Muscle layer of colon (tissue), 2 donors: ENCODE measurements around the gene TTLL8.

Experiments used
- H3K27ac ChIP-seq: one replicate; pipeline ENCODE4 v1.7.0; 2013; ENCODE audit warnings: low read depth, mild to moderate bottlenecking, low read length, moderate library complexity
- H3K27me3 ChIP-seq, 2 donors: one replicate each; pipeline ENCODE4 v1.7.0; 2013; ENCODE audit warnings: low read length in 2 of 2, mild to moderate bottlenecking in 2 of 2; ENCODE audit not compliant: insufficient read depth in 2 of 2, control insufficient read depth in 1 of 2
- H3K36me3 ChIP-seq: one replicate; pipeline ENCODE4 v1.7.0; 2013; ENCODE audit warnings: mild to moderate bottlenecking, low read length; ENCODE audit not compliant: insufficient read depth
- H3K4me1 ChIP-seq: one replicate; pipeline ENCODE4 v1.7.0; 2013; ENCODE audit warnings: mild to moderate bottlenecking, low read length; ENCODE audit not compliant: insufficient read depth
- H3K4me3 ChIP-seq, 2 donors: one replicate each; pipeline ENCODE4 v1.7.0; 2013; ENCODE audit warnings: low read length in 2 of 2, low read depth in 1 of 2, mild to moderate bottlenecking in 1 of 2, moderate library complexity in 1 of 2
- H3K9ac ChIP-seq: one replicate; pipeline ENCODE4 v1.7.0; 2013; ENCODE audit warnings: low read length
- H3K9me3 ChIP-seq: one replicate; pipeline ENCODE4 v1.7.0; 2013; ENCODE audit warnings: mild to moderate bottlenecking, low read length
- donor health status: abdominal sarcoma.
- donor health status: Adenocarcinoma of cecum.

Gene TTLL8

DNA sequence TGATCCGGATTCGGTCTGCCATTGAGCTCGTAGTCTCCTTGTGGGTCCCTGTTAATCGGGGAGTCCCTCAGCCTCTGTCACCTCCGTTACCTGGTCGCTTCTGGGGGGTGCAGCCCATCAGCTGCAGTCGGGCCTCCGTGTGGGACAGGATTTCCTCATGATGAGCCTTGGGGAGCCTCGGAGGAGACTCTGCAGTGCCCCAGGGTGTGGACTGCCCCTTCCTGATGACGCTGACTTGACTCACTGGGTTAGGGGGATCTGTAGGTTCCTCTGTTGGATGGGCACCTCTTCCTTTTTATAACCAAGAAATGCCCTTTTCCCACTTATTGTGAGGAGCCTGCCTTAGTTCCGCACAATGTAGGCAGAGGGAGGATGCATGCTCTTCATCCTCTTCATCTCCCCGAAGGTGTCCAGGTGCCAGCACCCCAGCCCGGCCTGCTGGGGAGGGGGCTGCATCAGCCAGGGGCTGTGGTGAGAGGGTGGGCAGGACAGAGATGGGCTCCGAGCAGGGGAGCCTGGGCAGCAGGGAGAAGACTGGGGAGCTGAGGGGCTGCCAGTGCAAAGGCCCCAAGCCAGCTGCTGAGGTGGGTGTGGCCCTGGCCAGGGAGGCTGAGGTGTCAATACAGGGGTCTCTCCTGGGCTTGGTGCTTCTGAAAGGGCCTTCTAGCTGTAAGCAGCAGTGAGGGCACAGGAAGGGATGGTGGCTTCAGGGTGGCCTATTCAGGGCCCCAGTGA is 13.5 kb upstream of the TTLL8 start:
- no peak overlapping the region for H3K9ac ChIP-seq
- H3K4me3 ChIP-seq, result no peak overlapping the region
- H3K36me3 ChIP-seq, result no peaks in the 10 kb centered on the region
- no peaks in the 10 kb centered on the region for H3K4me1 ChIP-seq
- H3K27ac ChIP-seq, result no peak overlapping the region
- H3K27me3 ChIP-seq, result peaks cover 0 to 9% of the 10 kb centered on the region in 2 donors
- no peaks in the 10 kb centered on the region for H3K9me3 ChIP-seq

DNA sequence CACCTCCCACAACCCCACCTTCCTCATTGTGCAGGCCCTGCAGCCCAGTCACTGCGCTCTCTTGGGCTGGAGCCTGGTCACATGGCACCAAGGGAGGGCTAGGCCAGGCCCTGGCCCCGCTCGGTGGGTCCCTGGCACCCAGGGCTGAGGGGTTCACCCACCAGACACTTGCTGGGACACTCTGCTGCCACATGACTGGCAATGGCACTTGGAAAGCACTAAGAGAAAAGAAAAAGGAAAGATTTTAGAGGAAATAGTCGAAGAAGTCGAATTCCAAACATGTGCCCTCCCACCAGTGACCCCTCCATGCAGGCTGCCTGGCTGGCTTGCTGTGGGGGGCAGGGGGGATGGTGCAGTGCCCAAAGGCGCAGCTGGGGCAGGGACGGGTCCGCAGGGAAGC is 12.3 kb upstream of the TTLL8 start:
- Histone ChIP-seq H3K27ac (no peak overlapping the region), H3K9ac (no peak overlapping the region), H3K36me3 (no peaks in the 10 kb centered on the region), H3K4me3 (no peak overlapping the region), H3K27me3 (peaks cover 0 to 9% of the 10 kb centered on the region in 2 donors), H3K9me3 (no peaks in the 10 kb centered on the region), H3K4me1 (no peaks in the 10 kb centered on the region)

DNA sequence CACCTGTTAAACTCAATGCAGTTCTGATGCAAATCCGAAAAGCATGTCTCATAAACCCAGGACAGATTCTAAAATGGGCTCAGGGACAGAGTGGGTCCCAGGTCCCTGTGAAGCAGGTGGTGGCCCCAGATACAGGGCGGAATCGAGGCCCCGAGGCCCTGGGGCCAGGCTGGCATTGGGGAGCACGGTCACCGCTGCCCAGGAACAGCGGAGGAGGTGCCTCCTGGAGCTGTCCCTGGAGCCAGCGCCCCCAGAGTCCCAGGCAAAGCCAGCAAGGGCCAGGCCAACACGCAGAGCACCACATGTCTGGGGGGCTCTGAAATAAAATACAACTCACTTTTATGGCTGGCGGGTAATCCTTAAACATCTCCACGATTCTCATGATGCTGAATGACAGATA is 10.0 kb upstream of the TTLL8 start:
- Histone ChIP-seq H3K36me3 (no peaks in the 10 kb centered on the region), H3K27ac (no peak overlapping the region), H3K4me1 (no peaks in the 10 kb centered on the region), H3K9ac (no peak overlapping the region), H3K4me3 (no peak overlapping the region), H3K9me3 (no peaks in the 10 kb centered on the region), H3K27me3 (peaks cover 0 to 14% of the 10 kb centered on the region in 2 donors)

DNA sequence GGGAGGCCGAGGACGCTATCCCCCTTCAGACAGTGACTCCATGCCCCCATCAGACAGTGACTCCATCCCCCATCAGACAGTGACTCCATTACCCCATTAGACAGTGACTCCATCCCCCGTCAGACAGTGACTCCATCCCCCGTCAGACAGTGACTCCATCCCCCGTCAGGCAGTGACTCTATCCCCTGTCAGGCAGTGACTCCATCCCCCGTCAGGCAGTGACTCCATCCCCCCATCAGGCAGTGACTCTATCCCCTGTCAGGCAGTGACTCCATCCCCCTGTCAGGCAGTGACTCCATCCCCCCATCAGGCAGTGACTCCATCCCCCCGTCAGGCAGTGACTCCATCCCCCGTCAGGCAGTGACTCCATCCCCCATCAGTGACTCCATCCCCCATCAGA is 9.1 kb upstream of the TTLL8 start:
- Histone ChIP-seq H3K4me3 (no peak overlapping the region), H3K27ac (no peak overlapping the region), H3K36me3 (no peaks in the 10 kb centered on the region), H3K9ac (no peak overlapping the region), H3K27me3 (peaks cover 0 to 12% of the 10 kb centered on the region in 2 donors), H3K9me3 (no peaks in the 10 kb centered on the region), H3K4me1 (no peaks in the 10 kb centered on the region)

- H3K9ac ChIP-seq, result no peak overlapping the region
Measured at GRCh38 chr22:50064453-50064852, 6.4 kb upstream of the TTLL8 start.

DNA sequence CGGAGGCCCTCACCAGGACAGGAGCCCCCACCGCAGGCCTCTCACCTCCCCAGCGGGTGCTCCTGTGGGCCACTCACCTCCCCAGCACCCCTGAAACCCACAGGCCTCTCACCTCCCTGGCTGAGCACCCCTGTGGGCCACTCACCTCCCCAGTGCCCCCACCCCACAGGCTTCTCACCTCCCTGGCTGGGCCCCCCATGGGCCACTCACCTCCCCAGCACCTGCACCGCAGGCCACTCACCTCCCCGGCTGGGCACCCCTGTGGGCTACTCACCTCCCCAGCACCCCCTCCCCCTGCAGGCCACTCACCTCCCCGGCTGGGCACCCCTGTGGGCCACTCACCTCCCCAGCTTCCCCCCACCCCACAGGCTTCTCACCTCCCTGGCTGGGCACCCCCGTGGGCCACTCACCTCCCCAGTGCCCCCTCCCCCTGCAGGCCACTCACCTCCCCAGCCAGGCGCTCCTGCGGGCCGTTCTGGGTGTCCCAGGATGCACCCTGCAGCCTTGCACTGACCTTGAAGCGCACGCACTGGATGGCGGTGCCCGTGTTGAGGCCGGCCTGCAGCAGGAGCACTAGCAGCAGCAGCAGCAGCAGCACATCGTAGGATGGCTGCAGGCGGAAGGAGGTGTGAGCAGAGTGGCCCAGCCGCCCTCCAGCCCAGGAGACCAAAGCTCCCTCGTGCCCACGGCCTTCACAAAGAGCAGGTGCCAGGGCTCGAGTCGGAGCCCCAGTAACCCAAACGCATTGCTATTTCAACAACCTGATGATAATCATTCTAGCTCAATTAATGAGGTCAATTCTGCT is 5.7 kb upstream of the TTLL8 start:
- Histone ChIP-seq H3K4me3 (no peak overlapping the region), H3K9ac (no peak overlapping the region), H3K27ac (no peak overlapping the region), H3K4me1 (no peaks in the 10 kb centered on the region), H3K27me3 (peaks cover 0 to 33% of the 10 kb centered on the region in 2 donors), H3K36me3 (no peaks in the 10 kb centered on the region), H3K9me3 (no peaks in the 10 kb centered on the region)

More at GRCh38 chr22:50064453-50064852, 6.4 kb upstream of the TTLL8 start:
- H3K4me3 ChIP-seq, result no peak overlapping the region
- peaks cover 0 to 26% of the 10 kb centered on the region in 2 donors for H3K27me3 ChIP-seq
- H3K36me3 ChIP-seq, result no peaks in the 10 kb centered on the region
- H3K4me1 ChIP-seq, result no peaks in the 10 kb centered on the region
- H3K9me3 ChIP-seq, result no peaks in the 10 kb centered on the region
- no peak overlapping the region for H3K27ac ChIP-seq

DNA sequence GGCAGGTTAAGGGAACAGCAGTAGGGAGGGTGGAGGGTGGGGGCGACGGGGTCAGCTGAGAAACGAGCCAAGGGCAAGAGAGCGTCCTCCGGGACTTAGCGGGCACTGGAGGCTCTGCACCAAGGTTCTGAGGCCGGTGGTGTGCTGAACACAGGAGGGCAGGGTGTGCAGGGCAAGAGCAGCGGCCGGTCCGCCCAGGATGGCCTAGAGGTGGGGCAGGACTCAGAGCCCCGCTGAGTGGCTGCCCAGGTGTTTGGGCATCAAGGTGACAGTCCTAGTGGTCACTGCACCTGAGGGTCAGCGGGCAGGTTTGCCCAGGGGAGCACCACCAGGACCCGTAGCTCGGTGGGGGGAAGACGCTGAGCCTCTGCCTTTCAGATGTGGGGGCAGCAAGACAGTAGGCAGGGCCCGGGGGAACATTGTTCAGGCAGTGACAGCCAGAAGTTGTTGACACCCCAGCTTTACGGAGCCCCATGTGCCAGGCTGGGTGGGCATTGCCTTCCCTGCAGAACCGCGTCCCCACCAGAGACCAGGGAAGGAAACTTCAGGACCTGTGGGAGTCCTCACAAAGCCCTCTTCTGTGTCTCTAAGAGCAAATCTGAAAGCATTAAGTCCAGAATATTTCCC is 4.5 kb upstream of the TTLL8 start:
- no peak overlapping the region for H3K27ac ChIP-seq
- no peaks in the 10 kb centered on the region for H3K4me1 ChIP-seq

GRCh38 chr22:50061824-50062355 is 3.8 kb upstream of the TTLL8 start:
- no peaks in the 10 kb centered on the region for H3K4me1 ChIP-seq
- H3K9me3 ChIP-seq, result no peaks in the 10 kb centered on the region
- H3K4me3 ChIP-seq, result no peak overlapping the region
- no peaks in the 10 kb centered on the region for H3K36me3 ChIP-seq
- no peak overlapping the region for H3K9ac ChIP-seq
- peaks cover 7 to 47% of the 10 kb centered on the region in 2 donors for H3K27me3 ChIP-seq
- no peak overlapping the region for H3K27ac ChIP-seq

More for the DNA sequence above, 4.5 kb upstream of the TTLL8 start:
- Histone ChIP-seq H3K4me3 (no peak overlapping the region), H3K9me3 (no peaks in the 10 kb centered on the region), H3K36me3 (no peaks in the 10 kb centered on the region), H3K27me3 (peaks cover 0 to 42% of the 10 kb centered on the region in 2 donors), H3K9ac (no peak overlapping the region)

DNA sequence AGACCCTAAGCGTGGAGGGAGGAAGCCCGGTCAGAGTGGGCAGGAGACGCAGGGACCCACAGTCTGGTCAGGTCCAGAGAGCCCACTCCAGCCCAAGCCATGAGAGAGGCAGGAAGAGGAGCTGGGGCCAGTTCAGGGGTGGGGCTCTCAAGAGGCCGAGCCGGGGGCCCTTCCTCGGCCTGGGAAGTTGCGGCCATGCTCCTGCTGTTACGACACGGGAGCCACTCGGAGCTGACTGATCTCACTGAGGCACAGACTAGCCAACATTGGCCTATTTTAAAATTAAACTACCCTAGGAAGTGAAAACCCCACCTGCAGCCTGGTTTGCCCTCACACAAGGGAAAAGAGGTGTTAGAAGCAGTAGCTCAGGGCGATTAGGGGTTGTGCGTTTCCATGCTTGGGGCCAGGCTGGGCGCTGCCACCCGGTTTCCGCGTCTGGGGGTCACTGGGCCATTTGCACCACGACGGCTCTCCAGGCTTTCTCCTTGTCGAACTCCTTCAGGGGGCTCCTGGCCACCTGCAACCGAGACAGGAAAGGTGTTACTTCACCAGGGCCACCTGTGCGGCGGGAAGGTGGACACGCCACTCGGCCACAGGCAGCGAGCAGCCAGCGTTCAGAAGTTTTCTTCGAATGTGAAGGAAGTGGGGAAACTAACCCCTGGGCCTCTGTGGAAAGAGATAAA is 3.2 kb upstream of the TTLL8 start:
- Histone ChIP-seq H3K27ac (no peak overlapping the region), H3K9ac (no peak overlapping the region), H3K9me3 (no peaks in the 10 kb centered on the region), H3K4me1 (no peaks in the 10 kb centered on the region), H3K27me3 (peaks cover 8 to 51% of the 10 kb centered on the region in 2 donors), H3K4me3 (no peak overlapping the region), H3K36me3 (no peaks in the 10 kb centered on the region)

GRCh38 chr22:50060441-50061140 is 2.5 kb upstream of the TTLL8 start:
- H3K4me3 ChIP-seq, result no peak overlapping the region
- H3K36me3 ChIP-seq, result no peaks in the 10 kb centered on the region
- H3K27me3 ChIP-seq, result peaks cover 8 to 51% of the 10 kb centered on the region in 2 donors
- H3K4me1 ChIP-seq, result no peaks in the 10 kb centered on the region
- H3K27ac ChIP-seq, result no peak overlapping the region
- H3K9me3 ChIP-seq, result no peaks in the 10 kb centered on the region
- H3K9ac ChIP-seq, result no peak overlapping the region
